Epithelial cell of proximal tubule (primary cell): ENCODE measurements around the gene FAM222A. TPM values are rescaled to one million over a fixed set of nuclear protein-coding genes. Genes with fewer than 3 reads are reported as not detected.

Experiments used
- DNase-seq: peaks from one replicate; pipeline ENCODE4 v3.0.0-alpha.2; 2011; ENCODE audit warnings: low read depth
- H3K4me3 ChIP-seq: 2 replicates; pipeline ENCODE4 v1.5.1; 2011; ENCODE audit warnings: low read depth, mild to moderate bottlenecking, low read length
- total RNA-seq: library from RNA; depleted of rRNA; stranded (reverse); fragments of >200 nt; gene quantifications from 2 replicates; pipeline ENCODE4 v1.2.3, GENCODE V29; 2015
- TF ChIP-seq, protein P1 (sequence below): conservative IDR thresholded peaks from 2 replicates; pipeline ENCODE4 v1.5.1; 2012; ENCODE audit warnings: low read depth, mild to moderate bottlenecking, low read length

FAM222A gene
- total RNA-seq, 1 donor from 2014 or later = 0.52 TPM

DNA sequence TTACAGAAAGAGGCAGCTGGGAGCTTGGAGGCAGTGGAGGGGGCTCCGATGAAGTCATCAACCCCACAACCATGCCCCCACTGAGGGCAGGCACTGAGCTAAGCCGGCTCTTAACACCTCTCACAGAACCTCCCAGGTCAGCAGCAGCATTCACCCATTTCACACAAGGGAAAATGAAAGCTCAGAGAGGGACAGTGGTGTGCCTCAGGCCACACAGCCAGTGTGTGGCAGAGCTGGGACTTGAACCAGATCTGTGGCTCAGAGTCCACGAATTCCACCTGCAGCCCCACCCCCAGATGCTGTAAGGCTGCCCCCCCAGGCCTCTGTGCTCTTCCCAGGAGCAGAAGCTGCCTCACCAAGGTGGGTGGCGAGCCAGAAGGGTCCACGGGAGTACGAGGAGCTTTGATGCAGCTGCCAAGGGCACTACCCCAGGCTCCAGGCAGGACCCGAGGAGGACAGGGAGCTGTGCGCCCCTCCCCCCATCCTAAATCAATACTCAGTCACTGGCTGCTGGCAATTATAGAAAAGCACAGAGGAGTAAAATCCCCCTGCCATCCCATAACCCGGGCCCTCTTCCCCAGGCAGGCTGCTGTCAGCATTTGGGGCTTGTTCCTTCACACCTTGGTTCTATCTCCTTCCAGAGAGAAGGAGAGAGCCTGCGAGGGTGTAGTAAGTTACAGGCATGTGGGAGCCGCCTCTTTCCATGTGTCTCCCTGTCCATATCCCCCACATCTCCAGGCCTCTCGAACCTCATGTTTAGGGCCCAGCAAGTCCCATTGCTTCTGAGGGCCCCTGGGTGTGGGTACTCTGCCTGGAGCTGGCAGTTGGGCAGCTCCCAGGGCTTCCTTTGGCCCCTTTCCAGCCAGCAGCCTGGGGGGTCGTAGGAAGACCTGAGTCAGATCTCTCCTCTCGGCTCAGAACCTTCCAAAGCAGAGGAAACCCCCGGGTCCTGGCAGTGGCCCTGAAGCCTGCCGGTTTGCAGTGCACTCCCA, 47.6 kb downstream of the FAM222A start:
- TF ChIP-seq, protein P1, sequence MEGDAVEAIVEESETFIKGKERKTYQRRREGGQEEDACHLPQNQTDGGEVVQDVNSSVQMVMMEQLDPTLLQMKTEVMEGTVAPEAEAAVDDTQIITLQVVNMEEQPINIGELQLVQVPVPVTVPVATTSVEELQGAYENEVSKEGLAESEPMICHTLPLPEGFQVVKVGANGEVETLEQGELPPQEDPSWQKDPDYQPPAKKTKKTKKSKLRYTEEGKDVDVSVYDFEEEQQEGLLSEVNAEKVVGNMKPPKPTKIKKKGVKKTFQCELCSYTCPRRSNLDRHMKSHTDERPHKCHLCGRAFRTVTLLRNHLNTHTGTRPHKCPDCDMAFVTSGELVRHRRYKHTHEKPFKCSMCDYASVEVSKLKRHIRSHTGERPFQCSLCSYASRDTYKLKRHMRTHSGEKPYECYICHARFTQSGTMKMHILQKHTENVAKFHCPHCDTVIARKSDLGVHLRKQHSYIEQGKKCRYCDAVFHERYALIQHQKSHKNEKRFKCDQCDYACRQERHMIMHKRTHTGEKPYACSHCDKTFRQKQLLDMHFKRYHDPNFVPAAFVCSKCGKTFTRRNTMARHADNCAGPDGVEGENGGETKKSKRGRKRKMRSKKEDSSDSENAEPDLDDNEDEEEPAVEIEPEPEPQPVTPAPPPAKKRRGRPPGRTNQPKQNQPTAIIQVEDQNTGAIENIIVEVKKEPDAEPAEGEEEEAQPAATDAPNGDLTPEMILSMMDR = no peak
- DNase-seq = no peak
- H3K4me3 ChIP-seq = no peak overlapping the region

DNA sequence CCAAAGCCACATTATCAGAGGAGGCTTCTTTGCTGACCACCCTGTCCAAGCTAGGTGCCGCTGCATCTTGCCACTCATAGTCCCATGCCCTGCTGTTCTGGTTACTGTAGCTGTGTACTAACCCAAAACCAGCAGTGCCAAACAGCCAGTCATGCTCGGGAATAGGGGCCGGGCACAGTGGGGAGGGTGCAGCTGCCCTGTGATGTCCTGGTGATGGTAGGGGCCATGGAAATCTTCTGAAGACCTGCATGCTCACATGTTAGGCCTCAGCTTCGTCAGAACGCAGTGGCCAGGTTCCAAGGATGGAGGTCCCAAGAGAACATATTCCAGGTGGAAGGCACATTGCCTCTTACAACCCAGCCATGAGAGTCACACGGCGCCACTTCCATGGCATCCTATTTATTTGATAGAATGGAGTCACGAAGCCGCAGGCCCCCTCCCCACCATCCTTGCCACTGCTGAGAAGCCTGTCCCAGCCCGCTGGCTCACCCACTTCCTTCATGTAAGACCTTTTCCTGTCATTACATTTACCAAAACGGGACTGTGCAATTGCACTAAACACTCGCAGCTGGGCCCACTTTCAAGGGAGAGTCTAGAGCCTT, 48.5 kb downstream of the FAM222A start:
- TF ChIP-seq, protein P1 = no peak
- no peak for DNase-seq
- no peak overlapping the region for H3K4me3 ChIP-seq

DNA sequence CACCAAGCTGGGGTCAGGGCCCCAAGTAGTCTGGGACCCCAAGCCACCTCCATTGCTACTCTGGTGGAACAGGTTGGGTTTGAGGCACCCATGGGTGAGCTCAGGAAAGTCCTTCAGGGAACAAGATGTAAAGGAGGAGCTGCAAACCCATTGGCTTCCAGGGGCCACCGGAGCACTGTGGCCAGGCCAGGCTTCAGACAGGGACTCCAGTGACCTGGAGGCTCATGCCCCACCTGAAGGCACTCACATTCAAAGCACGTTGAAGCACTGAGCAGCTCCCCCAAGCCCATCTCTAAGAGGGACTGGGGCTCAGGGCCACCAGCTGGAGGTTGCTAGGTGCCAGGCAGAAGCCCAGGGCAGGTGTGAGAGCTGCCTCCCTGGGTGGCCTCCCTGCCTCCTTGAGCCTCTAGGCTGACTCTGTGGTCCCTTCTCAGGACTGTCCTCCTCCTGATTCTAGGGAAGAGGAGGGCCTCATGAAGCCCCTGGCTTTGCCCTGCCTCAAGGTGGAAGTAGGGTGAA, 49.1 kb downstream of the FAM222A start:
- no peak for DNase-seq
- TF ChIP-seq, protein P1 = no peak
- H3K4me3 ChIP-seq = no peak overlapping the region

DNA sequence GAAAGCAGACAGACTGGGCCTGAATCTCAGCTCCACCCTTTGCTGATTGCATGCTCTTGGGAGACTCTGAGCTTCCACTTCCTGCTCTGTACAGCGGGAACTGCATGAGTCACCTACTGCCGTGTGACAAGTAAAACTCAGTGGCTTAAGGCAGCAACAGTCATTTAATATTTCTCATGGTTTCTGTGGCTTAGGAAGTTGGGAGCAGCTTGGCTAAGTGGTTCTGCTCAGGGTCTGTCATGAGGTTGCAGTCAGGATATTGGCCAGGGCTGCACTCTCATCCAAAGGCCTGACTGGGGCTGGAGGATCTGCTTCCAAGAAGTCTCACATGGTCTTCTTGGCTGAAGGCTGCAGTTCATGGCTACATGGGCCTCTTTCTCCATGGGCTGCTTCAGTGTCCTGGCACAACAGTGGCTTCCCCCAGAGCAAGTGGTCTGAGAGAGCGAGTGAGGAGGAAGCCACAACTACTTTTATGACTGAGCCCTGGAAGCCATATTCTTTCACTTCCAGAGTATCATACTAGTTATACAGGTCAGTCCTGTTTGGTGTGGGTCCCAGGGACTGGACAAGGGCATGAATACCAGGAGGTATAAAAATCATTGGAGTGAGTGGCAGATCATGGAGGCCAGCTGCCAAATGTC, 49.7 kb downstream of the FAM222A start:
- no peak overlapping the region for H3K4me3 ChIP-seq
- DNase-seq = peak; percentile 22
- TF ChIP-seq, protein P1 = no peak

DNA sequence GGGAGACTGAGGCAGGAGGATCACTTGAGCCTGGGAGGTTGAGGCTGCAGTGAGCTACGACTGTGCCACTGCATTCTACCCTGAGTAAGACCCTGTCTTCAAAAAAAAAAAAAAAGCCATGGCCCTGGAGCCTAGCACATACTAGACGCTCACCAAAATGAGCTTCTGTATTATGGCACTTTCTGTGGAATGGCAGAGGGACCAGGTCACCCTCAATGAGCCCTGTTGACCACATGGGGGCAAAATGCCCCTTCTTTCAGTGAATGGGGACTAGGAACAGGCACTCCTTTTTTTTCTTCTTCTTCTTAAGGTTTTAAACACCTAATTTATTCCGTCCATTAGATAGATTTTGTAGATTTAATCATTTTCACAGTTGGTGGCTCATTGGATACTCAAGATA, 50.5 kb downstream of the FAM222A start:
- no peak for DNase-seq
- no peak overlapping the region for H3K4me3 ChIP-seq
- TF ChIP-seq, protein P1 = no peak

DNA sequence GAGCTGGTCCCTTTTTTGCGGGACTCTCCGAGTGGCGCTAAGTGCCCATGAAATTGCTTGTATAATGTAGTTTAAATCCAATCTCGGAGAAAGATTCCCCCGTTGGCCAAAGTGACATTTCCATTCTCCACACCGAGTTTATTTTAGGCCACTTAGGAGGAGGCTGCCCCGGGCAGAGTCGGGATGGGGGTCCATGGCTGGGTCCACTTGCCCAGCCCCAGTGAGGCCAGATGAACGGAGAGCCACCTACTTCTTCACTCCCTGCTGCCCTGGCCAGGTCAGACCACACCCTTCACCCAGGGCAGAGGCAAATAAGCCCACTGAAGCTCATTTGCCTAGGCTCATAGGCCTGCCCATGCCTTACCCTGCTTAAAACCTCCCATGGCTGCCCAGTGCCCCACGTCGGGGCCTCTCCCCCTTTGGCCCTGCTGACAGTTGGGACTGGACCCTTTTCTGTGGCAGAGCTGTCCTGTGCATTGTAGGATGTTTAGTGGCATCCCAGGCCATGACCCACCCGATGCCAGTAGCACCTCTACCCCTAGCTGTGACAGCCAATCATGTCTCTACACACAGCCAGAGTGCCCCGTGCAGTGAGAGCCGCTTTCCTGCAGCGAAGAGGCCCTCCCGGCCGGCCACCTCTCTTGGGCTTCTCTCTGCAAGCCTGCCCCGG, 51.3 kb downstream of the FAM222A start:
- DNase-seq = no peak
- TF ChIP-seq, protein P1 = no peak
- no peak overlapping the region for H3K4me3 ChIP-seq
